HG03066 (cell line): Measurements from ENCODE around the gene MPHOSPH9.

Source experiments
- ATAC-seq: cut with Tn5 transposase; IDR thresholded peaks from one replicate; pipeline ENCODE4 v1.9.1; 2021; ENCODE audit warnings: low read depth; ENCODE audit not compliant: unreplicated experiment

The MPHOSPH9 gene

GRCh38 chr12:123132951-123133619 is 99.9 kb downstream of the MPHOSPH9 start:
- no peak for ATAC-seq

GRCh38 chr12:123131879-123132402 is 101.0 kb downstream of the MPHOSPH9 start:
- ATAC-seq, result no peak

GRCh38 chr12:123131291-123131832 is 101.6 kb downstream of the MPHOSPH9 start:
- ATAC-seq, result no peak

GRCh38 chr12:123129621-123130020 is 103.3 kb downstream of the MPHOSPH9 start:
- ATAC-seq, result no peak

GRCh38 chr12:123127182-123127495 is 105.8 kb downstream of the MPHOSPH9 start:
- ATAC-seq, result no peak

- no peak for ATAC-seq
These were observed 106.4 kb downstream of the MPHOSPH9 start for GRCh38 chr12:123126294-123127181.

GRCh38 chr12:123122626-123123025 is 110.3 kb downstream of the MPHOSPH9 start:
- no peak for ATAC-seq

- no peak for ATAC-seq
These were observed 111.3 kb downstream of the MPHOSPH9 start for GRCh38 chr12:123121670-123122069.

- ATAC-seq, result no peak
These were observed 112.3 kb downstream of the MPHOSPH9 start for GRCh38 chr12:123120452-123121166.

GRCh38 chr12:123119808-123120207 is 113.1 kb downstream of the MPHOSPH9 start:
- ATAC-seq, result peak; percentile 81

GRCh38 chr12:123118497-123118896 is 114.4 kb downstream of the MPHOSPH9 start:
- ATAC-seq, result no peak

- ATAC-seq, result no peak
These were observed 117.4 kb downstream of the MPHOSPH9 start for GRCh38 chr12:123115409-123116121.

- ATAC-seq, result no peak
These were observed 118.4 kb downstream of the MPHOSPH9 start for GRCh38 chr12:123114304-123115083.

GRCh38 chr12:123113026-123113425 is 119.9 kb downstream of the MPHOSPH9 start:
- no peak for ATAC-seq

- no peak for ATAC-seq
These were observed 121.3 kb downstream of the MPHOSPH9 start for GRCh38 chr12:123111498-123112165.

GRCh38 chr12:123109319-123109772 is 123.6 kb downstream of the MPHOSPH9 start:
- no peak for ATAC-seq

- ATAC-seq, result no peak
These were observed 124.3 kb downstream of the MPHOSPH9 start for GRCh38 chr12:123108682-123109066.

- no peak for ATAC-seq
These were observed 124.8 kb downstream of the MPHOSPH9 start for GRCh38 chr12:123107926-123108681.
